Gastroesophageal sphincter (tissue), 3 donors: Measurements from ENCODE around the gene USP17L30.
"Not testable (repeated sequence)": the region's sequence is repeated elsewhere in the genome, so short reads cannot be mapped to it uniquely, and the experiment has no call there.

Experiments
- EP300 ChIP-seq: sonication (generic); formaldehyde crosslinking; IDR thresholded peaks from one replicate; pipeline ENCODE4 v1.6.1; 2017; ENCODE audit warnings: antibody characterized with exemption, mild to moderate bottlenecking
- POLR2A ChIP-seq, 2 donors: fragments of 450-650 bp; IDR thresholded peaks; one replicate each; pipeline ENCODE4 v1.6.1; 2017; ENCODE audit warnings: antibody characterized with exemption in 2 of 2, mild to moderate bottlenecking in 2 of 2, moderate library complexity in 1 of 2
- POLR2AphosphoS5 ChIP-seq: sonication (generic); formaldehyde crosslinking; IDR thresholded peaks from one replicate; pipeline ENCODE4 v1.6.1; 2017; ENCODE audit warnings: antibody characterized with exemption
- TF ChIP-seq, protein P1 (sequence below), 4 experiments: fragments of 200-600 bp in 2 of 4; fragments of 450-650 bp in 2 of 4; sonication (generic) in 1 of 4; IDR thresholded peaks; one replicate each; pipeline ENCODE4 v1.5.1; 2017 to 2019; ENCODE audit warnings: antibody characterized with exemption in 4 of 4, mild to moderate bottlenecking in 2 of 4, moderate library complexity in 2 of 4

DNA sequence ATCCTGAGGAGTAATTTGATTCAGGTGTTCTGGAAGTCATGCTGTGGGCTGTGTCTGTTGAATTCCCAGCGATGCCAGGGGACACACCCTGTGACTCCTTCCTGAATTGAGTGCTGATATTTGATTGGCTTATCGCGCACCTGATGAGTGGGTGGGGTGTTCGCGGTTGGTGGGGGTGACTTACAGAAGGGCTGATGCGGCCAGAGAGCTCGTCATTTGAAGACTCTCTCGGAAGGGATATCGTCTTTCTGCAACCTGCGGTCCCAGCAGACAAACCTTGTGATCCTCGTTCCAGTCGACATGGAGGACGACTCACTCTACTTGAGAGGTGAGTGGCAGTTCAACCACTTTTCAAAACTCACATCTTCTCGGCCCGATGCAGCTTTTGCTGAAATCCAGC is 28.6 kb upstream of the USP17L30 start, which contains the start of gene USP17L26:
- TF ChIP-seq, protein P1, sequence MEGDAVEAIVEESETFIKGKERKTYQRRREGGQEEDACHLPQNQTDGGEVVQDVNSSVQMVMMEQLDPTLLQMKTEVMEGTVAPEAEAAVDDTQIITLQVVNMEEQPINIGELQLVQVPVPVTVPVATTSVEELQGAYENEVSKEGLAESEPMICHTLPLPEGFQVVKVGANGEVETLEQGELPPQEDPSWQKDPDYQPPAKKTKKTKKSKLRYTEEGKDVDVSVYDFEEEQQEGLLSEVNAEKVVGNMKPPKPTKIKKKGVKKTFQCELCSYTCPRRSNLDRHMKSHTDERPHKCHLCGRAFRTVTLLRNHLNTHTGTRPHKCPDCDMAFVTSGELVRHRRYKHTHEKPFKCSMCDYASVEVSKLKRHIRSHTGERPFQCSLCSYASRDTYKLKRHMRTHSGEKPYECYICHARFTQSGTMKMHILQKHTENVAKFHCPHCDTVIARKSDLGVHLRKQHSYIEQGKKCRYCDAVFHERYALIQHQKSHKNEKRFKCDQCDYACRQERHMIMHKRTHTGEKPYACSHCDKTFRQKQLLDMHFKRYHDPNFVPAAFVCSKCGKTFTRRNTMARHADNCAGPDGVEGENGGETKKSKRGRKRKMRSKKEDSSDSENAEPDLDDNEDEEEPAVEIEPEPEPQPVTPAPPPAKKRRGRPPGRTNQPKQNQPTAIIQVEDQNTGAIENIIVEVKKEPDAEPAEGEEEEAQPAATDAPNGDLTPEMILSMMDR (IDR thresholded peaks at IDR 0.05): not testable (repeated sequence)
- not testable (repeated sequence) for TF ChIP-seq EP300; POLR2AphosphoS5; POLR2A (IDR thresholded peaks at IDR 0.05)
